Fibroblast of pulmonary artery (primary cell): ENCODE results near the gene HLA-A.
"Not testable (repeated sequence)": the region's sequence is repeated elsewhere in the genome, so short reads cannot be mapped to it uniquely, and the experiment has no call there.

Source experiments
- DNase-seq: peaks from one replicate; pipeline ENCODE4 v3.0.0-alpha.2; 2010; ENCODE audit warnings: low read depth
- H3K4me3 ChIP-seq: replicated peaks from 2 replicates; pipeline ENCODE4 v1.5.1; 2011; ENCODE audit warnings: low read depth, mild to moderate bottlenecking, control low read depth, low read length, moderate library complexity
- TF ChIP-seq, protein P1 (sequence below): IDR thresholded peaks from 2 replicates; pipeline ENCODE4 v1.5.1; 2011; ENCODE audit warnings: mild to moderate bottlenecking, control low read depth, low read length, inconsistent platforms; ENCODE audit errors: missing control alignments

The HLA-A gene

GRCh38 chr6:29976253-29976587 is 33.9 kb downstream of the HLA-A start:
- TF ChIP-seq, protein P1, sequence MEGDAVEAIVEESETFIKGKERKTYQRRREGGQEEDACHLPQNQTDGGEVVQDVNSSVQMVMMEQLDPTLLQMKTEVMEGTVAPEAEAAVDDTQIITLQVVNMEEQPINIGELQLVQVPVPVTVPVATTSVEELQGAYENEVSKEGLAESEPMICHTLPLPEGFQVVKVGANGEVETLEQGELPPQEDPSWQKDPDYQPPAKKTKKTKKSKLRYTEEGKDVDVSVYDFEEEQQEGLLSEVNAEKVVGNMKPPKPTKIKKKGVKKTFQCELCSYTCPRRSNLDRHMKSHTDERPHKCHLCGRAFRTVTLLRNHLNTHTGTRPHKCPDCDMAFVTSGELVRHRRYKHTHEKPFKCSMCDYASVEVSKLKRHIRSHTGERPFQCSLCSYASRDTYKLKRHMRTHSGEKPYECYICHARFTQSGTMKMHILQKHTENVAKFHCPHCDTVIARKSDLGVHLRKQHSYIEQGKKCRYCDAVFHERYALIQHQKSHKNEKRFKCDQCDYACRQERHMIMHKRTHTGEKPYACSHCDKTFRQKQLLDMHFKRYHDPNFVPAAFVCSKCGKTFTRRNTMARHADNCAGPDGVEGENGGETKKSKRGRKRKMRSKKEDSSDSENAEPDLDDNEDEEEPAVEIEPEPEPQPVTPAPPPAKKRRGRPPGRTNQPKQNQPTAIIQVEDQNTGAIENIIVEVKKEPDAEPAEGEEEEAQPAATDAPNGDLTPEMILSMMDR, result no peak
- no peak for DNase-seq
- peak overlapping the region; percentile 57 for H3K4me3 ChIP-seq

GRCh38 chr6:29976588-29977424 is 34.5 kb downstream of the HLA-A start:
- TF ChIP-seq, protein P1, result peak; percentile 36
- peak; percentile 72 for DNase-seq
- peak overlapping the region; percentile 57 for H3K4me3 ChIP-seq

DNA sequence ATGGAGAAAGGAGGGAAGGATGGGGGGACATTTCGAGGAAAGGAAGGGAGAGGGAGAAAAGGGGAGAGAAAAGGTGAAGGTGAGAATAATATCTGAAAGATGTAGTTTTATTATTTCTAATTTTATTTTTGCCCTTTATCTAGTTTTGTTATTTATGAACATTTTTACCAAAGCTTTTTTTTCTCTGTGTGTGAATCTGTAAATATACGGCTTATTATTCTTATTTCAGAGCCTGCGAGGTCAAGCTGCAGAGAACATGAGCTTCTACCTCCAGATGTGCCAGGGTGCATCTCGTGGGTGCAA is 35.0 kb downstream of the HLA-A start:
- peak overlapping the region; percentile 57 for H3K4me3 ChIP-seq
- TF ChIP-seq, protein P1, result no peak
- no peak for DNase-seq

DNA sequence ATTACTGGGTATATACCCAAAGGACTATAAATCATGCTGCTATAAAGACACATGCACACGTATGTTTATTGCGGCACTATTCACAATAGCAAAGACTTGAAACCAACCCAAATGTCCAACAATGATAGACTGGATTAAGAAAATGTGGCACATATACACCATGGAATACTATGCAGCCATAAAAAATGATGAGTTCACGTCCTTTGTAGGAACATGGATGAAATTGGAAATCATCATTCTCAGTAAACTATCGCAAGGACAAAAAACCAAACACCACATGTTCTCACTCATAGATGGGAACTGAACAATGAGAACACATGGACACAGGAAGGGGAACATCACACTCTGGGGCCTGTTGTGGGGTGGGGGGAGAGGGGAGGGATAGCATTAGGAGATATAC is 37.7 kb downstream of the HLA-A start:
- H3K4me3 ChIP-seq, DNase-seq: not testable (repeated sequence)

DNA sequence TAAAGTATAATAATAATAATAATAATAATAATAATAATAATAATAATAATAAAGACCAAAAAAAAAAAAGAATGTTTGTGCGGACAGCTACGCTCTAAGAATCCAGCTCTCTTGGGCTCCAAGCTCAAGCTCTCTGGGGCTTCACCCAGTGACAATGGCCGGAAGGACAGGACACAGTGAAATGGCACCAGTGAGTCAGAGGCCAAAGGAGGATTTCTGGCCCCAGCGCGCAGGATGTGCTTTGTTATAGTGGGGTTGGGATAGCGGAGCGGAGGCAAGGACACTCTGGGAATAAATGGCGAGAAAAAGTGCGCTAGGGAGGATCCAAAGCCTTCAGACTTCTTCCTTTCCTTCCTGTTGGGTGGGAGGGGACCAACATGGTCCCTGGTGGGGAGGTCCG is 38.2 kb downstream of the HLA-A start:
- no peak overlapping the region for H3K4me3 ChIP-seq
- TF ChIP-seq, protein P1, result no peak
- no peak for DNase-seq

- TF ChIP-seq, protein P1, result no peak
- no peak overlapping the region for H3K4me3 ChIP-seq
- DNase-seq, result no peak
These were observed 39.0 kb downstream of the HLA-A start for GRCh38 chr6:29981211-29981812.

GRCh38 chr6:29982097-29982496 is 39.8 kb downstream of the HLA-A start:
- H3K4me3 ChIP-seq, result no peak overlapping the region

More at GRCh38 chr6:29982097-29982496, 39.8 kb downstream of the HLA-A start:
- no peak for DNase-seq
- TF ChIP-seq, protein P1, result no peak
